ENCODE measurements around the gene KRTAP5-11.
"Not testable (repeated sequence)": the region's sequence is repeated elsewhere in the genome, so short reads cannot be mapped to it uniquely, and the experiment has no call there.

The KRTAP5-11 gene

DNA sequence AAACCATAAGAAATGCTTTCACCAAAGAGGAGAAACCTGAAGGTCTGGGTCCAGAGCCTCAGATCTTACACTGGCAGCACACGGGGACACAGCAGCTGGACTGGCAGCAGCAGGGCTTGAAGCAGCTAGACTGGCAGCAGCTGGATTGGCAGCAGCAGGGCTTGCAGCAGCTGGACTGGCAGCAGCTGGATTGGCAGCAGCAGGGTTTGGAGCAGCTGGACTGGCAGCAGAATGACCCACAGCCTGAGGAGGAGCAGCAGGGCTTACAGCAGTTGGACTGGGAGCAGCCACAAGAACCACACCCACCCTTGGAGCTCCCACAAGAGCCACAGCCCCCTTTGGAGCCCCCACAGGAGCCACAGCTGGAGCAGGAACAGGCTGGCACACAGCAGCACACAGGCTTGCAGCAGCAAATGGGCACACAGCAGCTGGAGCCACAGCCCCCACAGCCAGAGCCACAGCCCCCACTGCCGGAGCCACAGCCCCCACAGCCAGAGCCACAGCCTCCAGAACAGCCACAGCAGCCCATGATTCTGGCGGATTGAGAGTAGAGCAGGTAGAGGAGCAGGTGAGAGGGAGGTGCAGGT, at the start of gene KRTAP5-11:
Gene KRTAP5-11 (minus strand): TSS at position 567 of the 587 bp plus-strand sequence. CDS start 38 bp downstream, at position 529.
- DNase-seq (ENCODE audit: low read depth), result no peak

GRCh38 chr11:71631551-71631950, 48.9 kb upstream of the KRTAP5-11 start:
- DNase-seq (ENCODE audit: low read depth), result not testable (repeated sequence)

- peak; percentile 2 for DNase-seq (ENCODE audit: low read depth)
These were observed 47.4 kb upstream of the KRTAP5-11 start for GRCh38 chr11:71630071-71630470.

GRCh38 chr11:71628943-71629342, 46.3 kb upstream of the KRTAP5-11 start:
- DNase-seq (ENCODE audit: low read depth), result not testable (repeated sequence)

GRCh38 chr11:71623226-71623625, 40.6 kb upstream of the KRTAP5-11 start:
- DNase-seq (ENCODE audit: low read depth), result not testable (repeated sequence)

DNA sequence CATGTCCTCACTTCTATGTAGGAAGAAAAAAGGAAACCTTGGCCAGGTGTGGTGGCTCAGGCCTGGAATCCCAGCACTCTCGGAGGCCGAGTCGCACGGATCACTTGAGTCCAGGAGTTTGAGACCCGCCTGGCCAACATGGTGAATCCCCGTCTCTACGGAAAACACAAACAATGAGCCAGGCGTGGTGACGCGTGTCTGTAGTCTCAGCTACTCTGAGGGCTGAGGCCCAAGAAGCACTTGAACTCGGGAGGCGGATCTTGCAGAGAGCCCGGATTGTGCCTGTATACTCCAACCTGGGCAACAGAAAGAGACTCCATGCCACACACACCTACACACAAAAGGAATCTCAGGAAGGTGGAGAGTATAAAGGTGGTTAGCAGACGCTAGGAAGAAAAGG, 39.9 kb upstream of the KRTAP5-11 start:
- DNase-seq (ENCODE audit: low read depth), result not testable (repeated sequence)

GRCh38 chr11:71615003-71615402, 32.3 kb upstream of the KRTAP5-11 start:
- DNase-seq (ENCODE audit: low read depth), result not testable (repeated sequence)

- DNase-seq (ENCODE audit: low read depth), result not testable (repeated sequence)
These were observed 31.8 kb upstream of the KRTAP5-11 start for GRCh38 chr11:71614366-71614917.

DNA sequence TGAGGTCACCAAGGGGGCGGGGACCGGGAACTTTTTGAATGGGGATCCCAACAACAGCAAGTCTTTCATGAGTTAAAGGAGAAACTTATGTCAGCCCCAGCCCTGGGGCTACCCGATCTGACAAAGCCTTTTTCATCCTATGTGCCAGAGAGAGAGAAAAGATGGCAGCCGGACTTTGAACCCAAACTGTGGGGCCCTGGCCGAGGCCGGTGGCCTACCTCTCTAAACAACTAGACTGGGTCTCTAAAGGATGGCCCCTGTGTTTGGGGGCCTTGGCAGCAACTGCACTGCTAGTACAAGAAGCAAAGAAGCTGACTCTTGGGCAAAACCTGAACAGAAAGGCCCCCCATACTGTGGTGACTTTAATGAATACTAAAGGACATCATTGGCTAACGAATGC, 31.3 kb upstream of the KRTAP5-11 start:
- not testable (repeated sequence) for DNase-seq (ENCODE audit: low read depth)

GRCh38 chr11:71611218-71611910, 28.7 kb upstream of the KRTAP5-11 start:
- not testable (repeated sequence) for DNase-seq (ENCODE audit: low read depth)

- DNase-seq (ENCODE audit: low read depth), result not testable (repeated sequence)
These were observed 25.6 kb upstream of the KRTAP5-11 start for GRCh38 chr11:71608272-71608671.

DNA sequence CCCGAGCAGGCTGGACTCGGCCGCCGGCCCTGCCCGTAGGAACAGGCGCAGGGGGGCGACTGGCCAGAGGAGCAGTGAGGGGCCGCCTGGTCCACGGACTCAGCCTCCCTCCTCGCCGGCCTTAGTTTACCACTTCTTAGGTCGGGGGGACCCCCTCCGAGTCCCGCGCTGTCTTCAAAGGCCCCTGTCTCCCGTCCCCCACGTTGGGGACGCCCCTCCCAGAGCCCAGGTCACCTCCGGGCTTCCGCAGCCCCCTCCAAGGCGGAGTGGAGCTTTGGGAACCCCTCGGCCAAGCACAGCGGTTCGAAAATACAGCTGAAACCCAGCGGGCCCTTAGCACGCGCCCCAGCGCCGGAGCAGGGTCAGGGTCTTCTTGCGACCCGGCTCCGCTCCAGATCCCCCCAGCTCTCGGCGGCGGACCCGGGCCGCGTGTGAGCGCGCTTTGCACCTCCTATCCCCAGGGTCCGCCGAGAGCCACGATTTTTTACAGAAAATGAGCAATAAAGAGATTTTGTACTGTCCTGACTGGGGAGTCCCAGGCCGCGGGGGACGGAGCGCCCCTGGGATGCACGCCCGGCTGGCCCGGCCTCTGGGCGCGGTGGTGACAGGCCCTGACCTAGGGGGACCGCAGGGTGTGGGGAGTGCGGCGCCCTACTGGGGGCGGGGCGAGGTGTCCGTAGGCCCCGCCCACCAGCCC, 25.0 kb upstream of the KRTAP5-11 start:
- not testable (repeated sequence) for DNase-seq (ENCODE audit: low read depth)

GRCh38 chr11:71606853-71607519, 24.3 kb upstream of the KRTAP5-11 start:
- not testable (repeated sequence) for DNase-seq (ENCODE audit: low read depth)

- not testable (repeated sequence) for DNase-seq (ENCODE audit: low read depth)
These were observed 22.3 kb upstream of the KRTAP5-11 start for GRCh38 chr11:71604798-71605488.

DNA sequence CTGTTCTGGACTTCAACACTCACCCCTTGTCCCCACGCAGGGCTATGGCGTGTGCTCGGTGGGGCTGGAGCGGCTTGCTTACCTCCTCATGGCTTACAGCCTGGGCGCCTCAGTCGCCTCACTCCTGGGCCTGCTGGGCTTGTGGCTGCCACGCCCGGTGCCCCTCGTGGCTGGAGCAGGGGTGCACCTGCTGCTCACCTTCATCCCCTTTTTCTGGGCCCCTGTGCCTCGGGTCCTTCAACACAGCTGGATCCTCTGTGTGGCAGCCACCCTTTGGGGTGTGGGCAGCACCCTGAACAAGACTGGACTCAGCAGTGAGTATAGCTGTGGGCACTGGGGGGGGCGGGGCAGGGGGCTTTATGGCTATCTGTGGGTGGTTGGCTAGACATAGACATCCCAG, 20.5 kb upstream of the KRTAP5-11 start:
- DNase-seq (ENCODE audit: low read depth), result not testable (repeated sequence)

GRCh38 chr11:71589546-71589920, 6.9 kb upstream of the KRTAP5-11 start:
- DNase-seq (ENCODE audit: low read depth), result not testable (repeated sequence)

- DNase-seq (ENCODE audit: low read depth), result peak; percentile 28
These were observed 6.3 kb upstream of the KRTAP5-11 start for GRCh38 chr11:71588822-71589545.

- peak; percentile 8 for DNase-seq (ENCODE audit: low read depth)
These were observed 5.6 kb upstream of the KRTAP5-11 start for GRCh38 chr11:71588314-71588713.

- DNase-seq (ENCODE audit: low read depth), result not testable (repeated sequence)
These were observed 3.0 kb upstream of the KRTAP5-11 start for GRCh38 chr11:71585673-71586072.

GRCh38 chr11:71582969-71583368, 294 bp upstream of the KRTAP5-11 start:
- not testable (repeated sequence) for DNase-seq (ENCODE audit: low read depth)

DNA sequence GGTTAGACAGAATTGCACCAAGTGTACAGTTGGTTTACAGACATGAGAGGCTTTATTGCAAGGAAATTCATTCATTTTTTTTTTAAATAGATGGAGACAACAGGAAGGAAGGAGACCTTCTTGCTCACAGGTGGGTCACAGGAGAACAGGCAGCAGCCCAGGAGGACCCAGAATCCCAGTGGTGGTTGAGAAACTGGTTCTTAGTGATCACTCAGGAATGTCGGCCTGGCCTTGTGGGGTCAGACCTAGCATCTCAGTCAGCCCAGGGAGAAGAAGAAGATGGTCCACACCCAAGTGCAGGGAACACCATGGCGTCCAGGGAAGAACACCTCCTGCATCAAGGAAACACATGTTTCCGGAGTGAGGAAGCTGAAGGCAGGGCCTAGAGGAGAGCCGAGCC, 849 bp downstream of the KRTAP5-11 start:
- DNase-seq (ENCODE audit: low read depth), result peak; percentile 4

Measured in ELR (cell line).